HCT116 (cell line): ENCODE measurements around the gene ISCA1. TPM values are rescaled to one million over a fixed set of nuclear protein-coding genes. Genes with fewer than 3 reads are reported as not detected.

ENCODE experiments used
- ATAC-seq: fragments of 200-7000 bp; cut with Tn5 transposase; 2 replicates; pipeline ENCODE4 v1.9.1; 2020; ENCODE audit warnings: mild to moderate bottlenecking, moderate library complexity
- BruUV-seq: library from RNA; stranded (reverse); fragments of 400-500 nt; replicated peaks from 2 replicates; lab custom pipeline; 2021; lab: Mats Ljungman, UMichigan
- CTCF ChIA-PET: fragments of 300-600 bp; sonication (Branson Sonifier 250); formaldehyde crosslinking; loops from one replicate; lab custom pipeline; 2021; ENCODE audit warnings: antibody characterized with exemption; lab: Charles Lee
- POLR2A ChIA-PET: fragments of 300-600, 350-600 bp; sonication (Branson Sonifier 250); formaldehyde crosslinking; loops from one replicate; lab custom pipeline; 2021; ENCODE audit warnings: antibody characterized with exemption; lab: Charles Lee
- RAD21 ChIA-PET, 2 experiments: fragments of 300-600 bp; sonication (Branson Sonifier 250); formaldehyde crosslinking; loops; one replicate each; lab custom pipeline; 2023; ENCODE audit warnings: low total read pairs in 2 of 2; ENCODE audit not compliant: uncharacterized antibody in 2 of 2, unreplicated experiment in 2 of 2, low non-redundant PET in 1 of 2; lab: Charles Lee
- DNase-seq: peaks from one replicate; pipeline ENCODE4 v3.0.0-alpha.2; 2010; ENCODE audit warnings: low read depth, low spot score
- H2AFZ ChIP-seq: fragments of 200-600 bp; shearing (Covaris generic), sonication (generic); 2 replicates; pipeline ENCODE4 v1.6.1; 2017; ENCODE audit warnings: low read depth, mixed run types, mixed read lengths, antibody characterized with exemption, low read length; ENCODE audit not compliant: poor library complexity, severe bottlenecking
- H3K27ac ChIP-seq: 2 replicates; pipeline ENCODE4 v1.5.1; 2012; ENCODE audit warnings: low read depth, low read length
- H3K27me3 ChIP-seq: fragments of 200-600 bp; sonication (generic); 2 replicates; pipeline ENCODE4 v1.6.1; 2016; ENCODE audit warnings: mixed run types, low read length, mixed read lengths; ENCODE audit not compliant: insufficient read depth
- H3K36me3 ChIP-seq, 2 experiments: fragments of 200-500 bp in 1 of 2; fragments of 200-600 bp in 1 of 2; sonication (Bioruptor generic) in 1 of 2; sonication (generic) in 1 of 2; 2 replicates each; pipeline versions ENCODE4 v1.5.1 to v1.6.1; 2014 to 2016; ENCODE audit warnings: low read length in 2 of 2, inconsistent platforms in 1 of 2, mixed read lengths in 1 of 2, mixed run types in 1 of 2; ENCODE audit not compliant: insufficient read depth in 2 of 2, control insufficient read depth in 1 of 2
- H3K4me1 ChIP-seq, 2 experiments: fragments of 200-600 bp in 1 of 2; sonication (generic) in 1 of 2; 2 replicates each; pipeline versions ENCODE4 v1.5.1 to v1.6.1; 2012 to 2017; ENCODE audit warnings: low read length in 2 of 2, inconsistent platforms in 1 of 2, mild to moderate bottlenecking in 1 of 2, mixed read lengths in 1 of 2, mixed run types in 1 of 2, moderate library complexity in 1 of 2; ENCODE audit not compliant: insufficient read depth in 2 of 2, control insufficient read depth in 1 of 2
- H3K4me2 ChIP-seq: fragments of 200-600 bp; sonication (generic); 2 replicates; pipeline ENCODE4 v1.6.1; 2017; ENCODE audit warnings: mixed run types, low read length, mixed read lengths
- H3K4me3 ChIP-seq, 2 experiments: fragments of 200-600 bp in 1 of 2; sonication (generic) in 1 of 2; replicated peaks in 1 of 2; 2 replicates each; pipeline ENCODE4 v1.5.1; 2011 to 2016; ENCODE audit warnings: low read length in 2 of 2, control low read depth in 1 of 2, low read depth in 1 of 2, mild to moderate bottlenecking in 1 of 2, mixed read lengths in 1 of 2, mixed run types in 1 of 2
- H3K79me2 ChIP-seq: fragments of 200-600 bp; sonication (generic); 2 replicates; pipeline ENCODE4 v1.6.1; 2017; ENCODE audit warnings: mild to moderate bottlenecking, mixed run types, low read length, moderate library complexity, mixed read lengths; ENCODE audit not compliant: insufficient read depth
- H3K9ac ChIP-seq: fragments of 200-600 bp; sonication (generic); 2 replicates; pipeline ENCODE4 v1.6.1; 2016; ENCODE audit warnings: low read length, mixed read lengths
- H3K9me2 ChIP-seq: fragments of 200-600 bp; sonication (generic), shearing (Covaris generic); 2 replicates; pipeline ENCODE4 v1.6.1; 2017; ENCODE audit warnings: mixed run types, mild to moderate bottlenecking, moderate library complexity; ENCODE audit not compliant: insufficient read depth
- H3K9me3 ChIP-seq, 2 experiments: fragments of 200-500 bp in 1 of 2; fragments of 200-600 bp in 1 of 2; sonication (Bioruptor generic) in 1 of 2; sonication (generic) in 1 of 2; 2 replicates each; pipeline ENCODE4 v1.6.1; 2014 to 2017; ENCODE audit warnings: low read length in 2 of 2, mixed read lengths in 2 of 2, inconsistent platforms in 1 of 2, low read depth in 1 of 2, mild to moderate bottlenecking in 1 of 2, mixed run types in 1 of 2, moderate library complexity in 1 of 2; ENCODE audit not compliant: control insufficient read depth in 1 of 2, insufficient read depth in 1 of 2
- H4K20me1 ChIP-seq: fragments of 200-600 bp; sonication (generic), shearing (Covaris generic); 2 replicates; pipeline ENCODE4 v1.6.1; 2017; ENCODE audit warnings: mixed run types, mild to moderate bottlenecking, moderate library complexity; ENCODE audit not compliant: insufficient read depth
- CBX3 ChIP-seq: IDR thresholded peaks from 2 replicates; pipeline ENCODE4 v1.6.1; 2012; ENCODE audit warnings: low read depth
- CEBPB ChIP-seq: IDR thresholded peaks from 2 replicates; pipeline ENCODE4 v1.6.1; 2012; ENCODE audit warnings: low read depth
- CTCF ChIP-seq, 3 experiments: fragments of 200-600 bp in 1 of 3; sonication (generic) in 1 of 3; IDR thresholded peaks in 2 of 3; conservative IDR thresholded peaks in 1 of 3; 2 replicates each; pipeline ENCODE4 v1.5.1; 2012 to 2017; ENCODE audit warnings: low read depth in 2 of 3, low read length in 2 of 3, antibody characterized with exemption in 1 of 3, borderline replicate concordance in 1 of 3, control low read depth in 1 of 3, mild to moderate bottlenecking in 1 of 3, mixed read lengths in 1 of 3, mixed run types in 1 of 3, moderate library complexity in 1 of 3; ENCODE audit not compliant: insufficient read depth in 1 of 3
- EGR1 ChIP-seq: IDR thresholded peaks from 2 replicates; pipeline ENCODE4 v1.6.1; 2012; ENCODE audit warnings: low read depth
- EZH2phosphoT487 ChIP-seq: fragments of 200-600 bp; IDR thresholded peaks from 2 replicates; pipeline ENCODE4 v1.6.1; 2018; ENCODE audit warnings: antibody characterized with exemption, borderline replicate concordance
- JUND ChIP-seq: IDR thresholded peaks from 2 replicates; pipeline ENCODE4 v1.6.1; 2012
- MAX ChIP-seq: IDR thresholded peaks from 2 replicates; pipeline ENCODE4 v1.6.1; 2012
- RAD21 ChIP-seq: IDR thresholded peaks from 2 replicates; pipeline ENCODE4 v1.6.1; 2012; ENCODE audit warnings: low read depth, mild to moderate bottlenecking
- REST ChIP-seq: IDR thresholded peaks from 2 replicates; pipeline ENCODE4 v1.6.1; 2012; ENCODE audit warnings: low read depth
- SP1 ChIP-seq: IDR thresholded peaks from 2 replicates; pipeline ENCODE4 v1.6.1; 2012; ENCODE audit warnings: low read depth
- SRF ChIP-seq: IDR thresholded peaks from 2 replicates; pipeline ENCODE4 v1.6.1; 2012; ENCODE audit warnings: low read depth
- YY1 ChIP-seq: IDR thresholded peaks from 2 replicates; pipeline ENCODE4 v1.6.1; 2011; ENCODE audit warnings: low read length, low read depth, moderate library complexity, mild to moderate bottlenecking; ENCODE audit not compliant: insufficient replicate concordance; ENCODE audit errors: extremely low read depth
- ZBTB33 ChIP-seq: IDR thresholded peaks from 2 replicates; pipeline ENCODE4 v1.6.1; 2011; ENCODE audit warnings: mild to moderate bottlenecking, low read length, moderate library complexity; ENCODE audit not compliant: insufficient replicate concordance; ENCODE audit errors: extremely low read depth
- intact Hi-C: fragments of 100-400 bp; cut with micrococcal nuclease; formaldehyde crosslinking; loops from 2 replicates; pipeline ENCODE4 v1.10.0; 2022
- total RNA-seq: library from RNA; stranded (reverse); gene quantifications from one replicate; pipeline ENCODE4 v1.2.1, GENCODE V29; 2021; ENCODE audit not compliant: unreplicated experiment

Gene ISCA1
- total RNA-seq, 1 experiment from 2014 or later: 25.7 TPM

GRCh38 chr9:86301686-86302085, 19.3 kb upstream of the ISCA1 start:
- ChIA-PET RAD21 (no interaction called here), POLR2A (no interaction called here), CTCF (no interaction called here)
- H3K4me1 ChIP-seq: peaks cover 2 to 7% of the 10 kb centered on the region in 2 experiments; a peak in 3 of 4 replicates
- peaks cover 16 to 39% of the 10 kb centered on the region in 2 experiments; a peak in 3 of 4 replicates for H3K36me3 ChIP-seq
- H3K27me3 ChIP-seq: no peaks in the 10 kb centered on the region
- no peaks in the 10 kb centered on the region for H3K9me3 ChIP-seq
- H3K4me2 ChIP-seq: no peak overlapping the region
- no peak overlapping the region for H3K4me3 ChIP-seq
- no peak overlapping the region for H3K9ac ChIP-seq
- no peak overlapping the region for H2AFZ ChIP-seq
- no peaks in the 10 kb centered on the region for H3K9me2 ChIP-seq
- DNase-seq (no peak), ATAC-seq (no peak)
- TF ChIP-seq REST: no peak
- no peaks in the 10 kb centered on the region for H4K20me1 ChIP-seq
- H3K79me2 ChIP-seq: no peaks in the 10 kb centered on the region
- H3K27ac ChIP-seq: no peak overlapping the region
- no TSS peak for BruUV-seq
- intact Hi-C loops: no loop called here

- Histone ChIP-seq H3K27me3 (no peaks in the 10 kb centered on the region), H3K4me2 (no peak overlapping the region), H3K9ac (no peak overlapping the region), H3K4me1 (peaks cover 2 to 7% of the 10 kb centered on the region in 2 experiments; a peak in 3 of 4 replicates), H3K4me3 (no peak overlapping the region), H3K27ac (no peak overlapping the region), H2AFZ (no peak overlapping the region), H3K79me2 (no peaks in the 10 kb centered on the region), H3K36me3 (peaks cover 16 to 33% of the 10 kb centered on the region in 2 experiments; a peak in 3 of 4 replicates), H3K9me2 (no peaks in the 10 kb centered on the region), H4K20me1 (no peaks in the 10 kb centered on the region), H3K9me3 (no peaks in the 10 kb centered on the region)
- CTCF ChIA-PET: interaction anchor here (0.5 kb wide), 1 partner anchor 65 kb away, joined by 4 read pairs; no protein-coding TSS in a partner anchor
- intact Hi-C loops: no loop called here
- no TSS peak for BruUV-seq
- DNase-seq (no peak), ATAC-seq (no peak)
- POLR2A ChIA-PET: no interaction called here
- RAD21 ChIA-PET: no interaction called here
- TF ChIP-seq RAD21 (no peak), MAX (no peak), CTCF (IDR thresholded peaks at IDR 0.05 in 2 of 3, conservative IDR thresholded peaks at IDR 0.05 in 1 of 3; ENCODE audit: borderline replicate concordance in 1 of 3, insufficient read depth in 1 of 3, low read depth in 2 of 3, low read length in 2 of 3) (no peak), CBX3 (no peak), SRF (no peak), ZBTB33 (no peak), EGR1 (no peak), YY1 (no peak), EZH2phosphoT487 (no peak), CEBPB (no peak), JUND (no peak), SP1 (no peak)
Measured at GRCh38 chr9:86300701-86301100, 18.4 kb upstream of the ISCA1 start.
